Measurements from ENCODE around the gene ZSWIM4.

ZSWIM4 gene

DNA sequence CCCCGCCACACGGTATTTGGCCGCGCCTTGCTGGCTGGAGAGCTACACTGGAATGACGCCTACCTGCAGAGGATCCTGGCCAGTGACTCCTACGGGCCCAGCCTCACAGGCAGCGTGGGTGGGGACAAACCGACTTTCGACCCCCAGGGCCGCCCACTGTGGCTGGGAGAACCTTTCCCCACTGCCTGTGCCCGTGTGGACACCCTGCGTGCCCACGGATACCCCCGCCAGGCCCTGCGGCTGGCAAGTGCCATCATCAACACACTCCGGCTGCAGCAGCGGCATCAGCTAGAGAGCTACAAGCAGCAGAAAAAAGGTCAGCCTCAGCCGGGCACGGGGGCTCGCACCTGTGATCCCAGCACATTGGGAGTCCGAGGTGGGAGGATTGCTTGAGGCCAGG lies 19.3 kb downstream of the ZSWIM4 start:
- no peak for DNase-seq

DNA sequence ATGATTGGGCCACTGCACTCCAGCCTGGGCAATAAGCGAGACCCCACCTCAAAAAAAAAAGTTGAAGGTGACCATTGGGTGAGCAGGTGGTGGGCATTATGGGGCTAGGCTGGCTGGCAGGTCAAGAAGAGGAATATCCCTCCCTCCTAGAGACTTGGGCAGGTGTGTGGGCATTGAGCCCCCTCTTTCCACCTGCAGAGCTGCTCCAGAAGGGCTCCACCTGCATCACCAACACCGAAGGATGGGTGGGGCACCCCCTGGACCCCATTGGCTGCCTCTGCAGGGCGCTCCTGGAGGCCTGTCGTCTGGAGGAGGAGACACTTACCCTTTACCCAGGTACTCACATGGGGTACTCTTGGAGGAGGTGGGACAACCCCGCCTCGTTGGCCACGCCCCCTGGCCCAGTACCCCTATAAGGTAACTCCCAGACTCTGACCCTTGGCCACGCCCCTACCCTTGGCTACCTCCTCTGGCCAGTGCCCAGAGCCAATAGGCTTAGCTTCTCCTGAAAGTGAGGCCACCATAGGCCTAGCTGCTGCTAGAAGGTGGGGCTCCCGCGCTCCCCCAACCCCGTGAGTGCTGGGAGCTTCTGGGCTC lies 21.9 kb downstream of the ZSWIM4 start:
- DNase-seq: no peak

DNA sequence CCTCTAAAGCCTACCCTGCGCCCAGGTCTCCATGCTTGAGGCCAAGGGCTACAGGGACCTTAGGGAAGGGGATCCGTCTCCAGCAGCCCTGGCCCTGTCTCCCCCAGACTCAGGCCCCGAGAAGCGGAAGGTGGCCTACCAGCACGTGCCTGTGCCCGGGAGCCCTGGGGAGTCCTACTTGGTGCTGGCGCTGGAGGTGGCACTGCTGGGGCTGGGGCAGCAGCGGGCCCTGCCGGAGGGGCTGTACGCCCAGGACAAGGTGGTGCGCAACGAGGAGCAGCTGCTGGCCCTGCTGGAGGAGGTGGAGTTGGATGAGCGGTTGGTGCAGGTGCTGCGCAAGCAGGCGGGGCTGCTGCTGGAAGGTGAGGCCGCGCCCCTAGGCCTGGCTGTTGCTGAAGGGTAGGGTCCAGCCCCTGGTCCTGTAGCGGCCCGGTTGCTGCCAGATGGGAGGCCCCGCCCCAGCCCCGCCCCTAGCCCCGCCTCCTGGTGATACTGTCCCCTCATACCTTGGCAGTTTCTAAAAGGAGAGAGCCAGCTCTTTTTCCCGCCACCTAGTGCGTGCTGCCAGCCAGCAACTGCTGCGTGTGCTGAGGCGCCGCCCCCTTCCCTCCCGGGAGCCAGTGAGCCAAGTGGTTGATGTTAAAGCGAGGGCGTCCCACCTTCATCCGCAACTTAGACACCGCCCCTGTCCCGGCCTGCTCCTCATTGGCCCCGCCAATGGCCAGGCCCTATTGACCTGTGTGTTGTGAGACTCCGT lies 22.6 kb downstream of the ZSWIM4 start:
- DNase-seq: no peak

DNA sequence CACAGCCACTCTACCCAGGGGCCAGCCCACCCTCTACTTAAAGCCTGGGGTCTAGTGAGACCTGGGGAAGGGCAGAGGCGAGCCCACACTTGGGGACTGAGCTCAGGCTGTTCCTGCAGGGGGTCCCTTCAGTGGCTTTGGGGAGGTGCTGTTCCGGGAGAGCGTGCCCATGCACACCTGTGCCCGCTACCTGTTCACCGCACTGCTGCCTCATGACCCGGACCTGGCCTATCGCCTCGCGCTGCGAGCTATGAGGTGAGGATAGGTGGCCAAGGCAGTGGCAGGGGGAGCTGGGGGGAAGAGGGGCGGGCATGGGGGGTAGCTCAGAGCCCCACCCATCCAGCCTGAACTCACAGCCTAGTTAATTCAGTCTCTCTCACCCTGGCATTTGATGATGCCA lies 24.0 kb downstream of the ZSWIM4 start:
- no peak for DNase-seq

DNA sequence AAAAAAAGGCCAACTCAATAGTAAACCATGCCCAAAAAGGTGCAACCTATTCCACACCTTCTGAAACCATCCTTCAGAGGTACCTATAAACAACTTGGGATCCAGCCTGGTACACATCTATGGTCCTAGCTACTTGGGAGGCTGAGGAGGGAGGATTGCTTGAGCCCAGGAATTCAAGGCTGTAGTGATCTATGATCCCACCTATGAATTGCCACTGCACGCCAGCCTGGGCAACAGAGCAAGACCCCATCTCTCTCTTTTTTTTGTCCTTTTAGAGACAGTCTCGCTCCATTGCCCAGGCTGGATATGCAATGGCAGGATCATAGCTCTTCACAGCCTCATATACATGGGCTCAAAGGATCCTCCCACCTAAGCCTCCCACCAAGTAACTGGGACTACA lies 26.0 kb downstream of the ZSWIM4 start:
- DNase-seq: no peak

DNA sequence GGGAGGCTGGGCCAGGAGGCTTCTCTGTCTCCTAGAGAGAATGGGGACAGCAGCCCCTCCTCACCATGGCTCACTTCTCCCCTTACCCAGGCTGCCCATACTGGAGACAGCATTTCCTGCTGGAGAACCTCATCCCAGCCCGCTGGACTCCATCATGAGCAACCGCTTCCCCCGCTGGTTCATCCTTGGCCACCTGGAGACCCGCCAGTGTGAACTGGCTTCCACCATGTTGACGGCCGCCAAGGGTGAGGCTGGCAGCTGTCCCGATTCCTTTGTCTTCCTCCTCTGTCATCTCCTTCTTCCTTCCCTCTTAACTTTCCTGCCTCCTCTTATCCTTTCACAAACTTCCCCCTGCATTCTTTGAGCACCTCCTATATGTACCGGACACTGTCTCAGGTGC lies 28.0 kb downstream of the ZSWIM4 start:
- DNase-seq: no peak

DNA sequence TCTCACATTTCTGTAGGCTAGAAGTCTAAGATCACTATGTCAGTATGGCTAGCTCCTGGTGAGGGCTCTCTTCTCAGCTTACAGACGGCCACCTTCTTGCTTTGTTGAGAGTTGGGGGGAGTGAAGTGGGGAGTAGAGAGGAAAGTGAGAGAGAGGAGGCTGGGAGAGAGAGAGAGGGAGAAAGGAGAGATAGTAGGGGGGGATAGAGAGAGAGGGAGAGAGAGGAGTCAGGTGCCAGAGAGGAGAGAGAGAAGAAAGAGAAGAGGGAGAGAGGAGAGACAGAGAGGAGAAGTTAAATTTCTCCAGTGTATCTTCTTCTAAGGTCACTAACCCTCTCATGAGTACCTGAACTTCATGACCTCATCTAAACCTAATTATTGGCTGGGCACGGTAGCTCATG lies 28.7 kb downstream of the ZSWIM4 start:
- no peak for DNase-seq

DNA sequence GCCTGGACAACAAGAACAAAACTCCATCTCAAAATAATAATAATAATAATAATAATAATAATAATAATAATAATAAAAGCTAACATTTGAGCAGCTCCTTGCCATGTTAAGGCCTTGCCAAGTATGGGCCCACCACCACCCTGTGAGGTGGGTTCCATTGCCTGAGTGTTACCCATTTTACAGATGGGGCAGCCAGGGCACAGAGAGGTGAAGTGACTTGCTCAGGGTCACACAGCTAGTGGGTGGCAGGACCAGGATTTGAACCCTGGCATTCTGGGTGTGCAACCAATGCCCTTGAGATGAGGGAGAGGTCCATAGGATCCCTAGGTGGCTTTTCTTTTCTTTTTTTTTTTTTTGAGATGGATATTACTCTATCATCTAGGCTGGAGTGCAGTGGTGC lies 29.5 kb downstream of the ZSWIM4 start:
- no peak for DNase-seq

DNA sequence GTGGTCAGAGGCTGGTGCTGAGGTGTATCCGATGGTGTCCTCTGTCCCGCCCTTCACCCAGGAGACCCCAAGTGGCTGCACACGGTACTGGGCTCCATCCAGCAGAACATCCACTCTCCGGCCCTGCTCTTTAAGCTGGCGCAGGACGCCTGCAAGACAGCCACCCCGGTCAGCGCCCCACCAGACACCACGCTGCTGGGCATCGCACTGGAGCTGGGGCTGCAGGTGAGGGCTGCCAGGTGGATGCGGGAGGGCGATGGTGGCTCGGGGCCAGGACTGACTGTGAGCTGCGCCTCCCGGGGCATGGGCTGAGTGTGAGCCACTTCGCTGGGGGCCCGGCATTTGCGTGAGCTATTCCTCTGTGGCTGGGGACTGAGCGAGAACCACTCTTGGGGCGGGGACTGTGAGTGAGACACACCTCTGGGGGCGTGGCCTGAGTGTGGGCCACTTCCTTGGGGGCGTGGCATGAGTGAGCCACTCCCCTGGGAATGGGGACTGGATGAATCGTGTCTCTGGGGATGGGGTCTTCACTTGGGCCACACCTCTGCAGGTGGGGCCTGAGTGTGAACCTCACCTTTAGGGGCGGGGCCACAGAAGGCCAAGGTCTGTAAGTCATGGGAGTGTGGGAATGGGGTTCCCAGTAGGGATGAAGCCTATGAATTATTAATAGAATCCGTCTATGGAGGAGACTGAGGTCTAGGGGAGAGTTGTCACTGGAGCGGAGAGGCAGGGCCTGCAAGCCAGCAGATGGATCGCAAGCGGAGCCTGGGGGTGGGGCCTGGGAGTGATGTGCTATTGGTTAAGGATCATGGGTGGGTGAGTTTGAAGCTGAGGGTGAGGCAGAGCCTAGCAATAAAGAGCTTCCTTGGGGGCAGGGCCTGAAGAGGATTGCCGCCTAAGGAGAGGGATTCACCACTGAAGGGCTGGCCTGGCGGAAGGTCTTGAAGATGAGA lies 30.5 kb downstream of the ZSWIM4 start:
- DNase-seq: no peak

DNA sequence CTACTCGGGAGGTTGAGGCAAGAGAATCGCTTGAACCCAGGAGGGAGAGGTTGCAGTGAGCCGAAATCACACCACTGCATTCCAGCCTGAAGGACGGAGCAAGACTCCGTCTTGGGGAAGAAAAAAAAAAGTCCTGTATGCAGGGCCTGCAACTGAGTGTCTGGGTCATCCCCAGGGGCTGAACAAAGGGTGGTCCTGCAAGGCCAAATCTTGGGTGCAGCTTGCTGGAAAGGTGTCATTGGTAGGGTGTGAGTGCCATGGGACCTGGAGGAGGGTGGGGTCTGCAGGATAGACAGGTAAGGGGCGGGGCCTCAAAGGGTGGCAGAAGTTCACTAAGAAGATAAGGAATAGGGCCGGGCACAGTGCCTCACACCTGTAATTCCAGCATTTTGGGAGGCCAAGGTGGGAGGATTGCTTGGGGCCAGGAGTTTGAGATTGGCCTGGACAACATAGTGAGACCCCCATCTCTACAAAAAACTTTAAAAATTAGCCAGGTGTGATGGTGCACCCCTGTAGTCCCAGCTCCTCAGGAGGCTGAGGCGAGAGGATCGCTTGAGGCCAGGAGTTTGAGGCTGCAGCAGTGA lies 31.5 kb downstream of the ZSWIM4 start:
- DNase-seq: no peak

DNA sequence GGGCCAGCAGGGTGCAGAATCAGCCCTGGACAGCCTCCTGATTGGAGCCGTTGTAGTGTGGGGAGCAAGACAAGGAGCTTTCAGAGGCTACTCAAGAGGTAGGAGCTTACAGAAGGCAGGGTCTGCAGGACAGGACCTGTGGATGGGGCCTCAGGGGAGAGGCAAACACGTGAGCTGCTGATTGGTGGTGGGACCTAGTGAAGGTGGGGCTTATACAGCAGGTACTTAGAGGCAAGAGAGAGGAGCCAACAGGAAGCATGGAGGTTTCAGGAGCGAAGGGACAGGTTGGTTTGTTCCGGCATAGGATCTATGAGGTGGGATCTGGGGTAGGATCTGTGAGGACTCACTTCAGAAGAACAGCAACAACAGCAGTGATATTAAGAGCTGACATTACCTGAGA lies 32.4 kb downstream of the ZSWIM4 start:
- DNase-seq: no peak

DNA sequence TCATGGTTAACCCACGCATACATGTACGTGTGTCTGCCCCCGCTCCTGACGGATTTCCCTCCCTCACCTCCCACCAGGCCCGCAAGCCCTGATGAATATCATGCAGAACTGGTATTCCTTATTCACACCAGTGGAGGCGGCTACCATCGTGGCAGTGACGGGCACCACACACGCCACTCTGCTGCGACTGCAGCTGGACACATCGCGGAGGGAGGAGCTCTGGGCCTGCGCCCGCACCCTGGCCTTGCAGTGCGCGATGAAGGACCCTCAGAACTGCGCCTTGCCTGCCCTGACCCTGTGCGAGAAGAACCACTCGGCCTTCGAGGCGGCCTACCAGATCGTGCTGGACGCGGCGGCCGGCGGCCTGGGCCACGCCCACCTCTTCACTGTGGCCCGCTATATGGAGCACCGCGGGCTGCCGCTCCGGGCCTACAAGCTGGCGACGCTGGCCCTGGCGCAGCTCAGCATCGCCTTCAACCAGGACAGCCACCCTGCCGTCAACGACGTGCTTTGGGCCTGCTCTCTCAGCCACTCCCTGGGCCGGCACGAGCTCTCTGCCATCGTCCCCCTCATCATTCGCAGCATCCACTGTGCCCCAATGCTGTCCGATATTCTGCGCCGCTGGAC lies 35.0 kb downstream of the ZSWIM4 start:
- DNase-seq: no peak

DNA sequence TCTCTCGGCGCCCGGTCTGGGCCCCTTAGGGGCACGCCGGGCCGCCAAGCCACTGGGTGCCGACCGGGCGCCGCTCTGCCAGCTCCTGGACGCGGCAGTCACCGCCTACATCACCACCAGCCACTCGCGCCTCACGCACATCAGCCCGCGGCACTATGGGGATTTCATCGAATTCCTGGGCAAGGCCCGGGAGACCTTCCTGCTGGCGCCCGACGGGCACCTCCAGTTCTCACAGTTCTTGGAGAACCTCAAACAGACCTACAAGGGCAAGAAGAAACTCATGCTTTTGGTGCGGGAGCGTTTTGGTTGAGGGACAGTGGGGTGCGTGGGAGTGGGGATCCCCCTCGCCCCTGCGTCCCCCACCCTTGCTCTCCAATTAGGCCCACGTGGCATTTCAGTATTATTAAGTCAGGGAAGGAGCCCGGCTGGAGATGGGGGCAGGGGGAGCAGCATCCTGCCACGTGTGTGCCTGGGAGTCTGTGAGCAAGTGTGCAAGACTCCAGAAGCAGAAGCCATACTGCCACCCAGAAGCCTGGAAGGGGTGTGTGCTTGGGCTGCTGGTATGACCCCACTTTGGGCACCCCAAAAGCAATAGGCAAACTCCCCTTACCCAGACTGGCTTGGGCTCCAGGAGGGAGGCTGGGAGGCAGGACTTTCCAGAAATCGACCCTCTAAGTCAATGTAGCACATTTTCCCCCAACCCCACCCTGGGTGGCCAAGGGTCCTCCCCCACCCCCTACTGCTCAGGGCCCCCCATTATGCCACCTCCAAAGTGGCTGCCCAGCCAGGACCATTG lies 35.7 kb downstream of the ZSWIM4 start:
- no peak for DNase-seq

DNA sequence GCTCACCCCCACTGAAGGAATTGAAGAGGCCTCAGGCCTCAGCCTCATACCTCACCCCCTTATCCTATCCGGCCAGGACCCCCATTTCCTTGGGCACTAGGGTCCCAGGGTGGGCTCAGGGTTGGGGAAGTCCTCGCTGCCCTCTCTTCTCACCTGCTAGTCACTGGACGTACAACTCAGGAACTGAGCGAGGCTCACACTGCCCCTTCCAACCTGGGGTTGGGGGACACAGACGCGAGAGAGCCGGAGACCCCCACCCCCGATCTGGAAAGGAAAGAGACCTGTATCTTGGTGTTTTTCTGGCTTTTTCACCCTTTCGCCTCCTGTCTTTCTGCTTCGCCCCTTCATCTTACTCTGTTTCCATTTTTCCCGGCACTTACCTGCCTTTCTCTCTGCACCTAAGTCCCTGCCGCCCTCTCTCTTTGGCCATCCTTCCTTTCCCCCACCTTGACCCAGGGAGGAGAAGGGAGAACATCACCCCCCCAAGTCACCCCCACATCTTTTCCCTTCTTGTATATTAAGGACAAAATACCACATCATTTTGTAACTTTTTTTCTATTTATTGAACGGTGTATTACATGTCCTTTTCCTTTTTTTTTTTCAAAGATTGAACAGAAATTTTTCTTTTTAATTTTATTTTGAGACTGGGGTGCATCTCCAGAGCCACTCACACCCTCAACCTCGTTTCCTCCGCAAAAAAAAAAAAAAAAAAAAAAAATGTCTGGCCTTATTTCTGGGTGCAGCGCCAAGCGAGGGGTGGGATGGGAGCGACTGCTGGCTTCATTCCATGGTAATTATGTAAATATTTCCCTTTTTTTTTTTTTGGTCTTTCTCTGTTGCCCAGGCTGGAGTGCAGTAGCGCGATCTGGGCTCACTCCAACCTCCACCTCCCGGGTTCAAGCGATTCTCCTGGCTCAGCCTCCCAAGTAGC lies 36.6 kb downstream of the ZSWIM4 start:
- DNase-seq: no peak

DNA sequence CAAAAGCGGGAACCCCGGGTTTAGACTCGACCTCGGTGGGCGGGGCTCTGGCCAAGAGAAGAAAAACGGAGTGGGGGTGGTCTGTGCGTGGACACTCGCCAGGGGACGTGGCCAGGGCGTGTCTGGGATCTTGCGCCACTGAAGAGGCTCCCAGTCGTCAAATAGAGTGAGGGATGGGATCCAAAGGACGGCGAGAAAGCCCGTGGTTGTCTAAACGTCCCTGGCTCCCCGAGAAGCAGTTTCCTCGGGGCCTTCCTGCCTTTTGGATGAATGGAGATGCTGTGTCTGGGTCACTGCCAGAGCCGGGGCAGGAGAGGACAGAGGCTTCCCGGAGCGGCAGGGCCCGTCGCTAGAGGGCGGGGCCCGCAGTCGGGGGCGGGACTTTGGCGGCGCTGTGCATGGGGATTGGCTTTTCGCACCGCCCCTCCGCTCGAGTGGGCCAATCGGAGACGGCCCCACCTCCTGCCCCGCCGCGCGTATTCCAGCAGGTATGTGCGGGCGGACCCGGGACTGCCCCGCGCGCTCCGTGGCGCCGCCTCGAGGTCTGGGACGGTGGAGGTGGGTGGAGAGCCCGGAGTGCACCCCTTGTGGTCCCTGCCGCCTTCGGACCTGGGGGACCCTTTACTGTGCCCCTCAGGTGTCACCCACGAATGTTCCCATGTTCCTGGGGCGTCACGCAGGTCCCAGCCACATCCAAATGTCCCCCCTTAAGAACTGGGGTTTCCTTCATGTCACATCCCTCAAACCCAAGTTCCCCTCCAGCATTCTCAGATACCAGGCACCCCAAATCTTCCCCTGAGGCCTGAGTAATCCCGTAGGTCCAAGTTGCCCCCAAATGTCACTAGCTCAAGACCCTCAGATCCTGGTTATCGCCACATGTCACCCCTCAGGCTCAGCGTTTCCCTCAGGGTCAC lies 38.3 kb downstream of the ZSWIM4 start:
- peak; percentile 85 for DNase-seq

DNA sequence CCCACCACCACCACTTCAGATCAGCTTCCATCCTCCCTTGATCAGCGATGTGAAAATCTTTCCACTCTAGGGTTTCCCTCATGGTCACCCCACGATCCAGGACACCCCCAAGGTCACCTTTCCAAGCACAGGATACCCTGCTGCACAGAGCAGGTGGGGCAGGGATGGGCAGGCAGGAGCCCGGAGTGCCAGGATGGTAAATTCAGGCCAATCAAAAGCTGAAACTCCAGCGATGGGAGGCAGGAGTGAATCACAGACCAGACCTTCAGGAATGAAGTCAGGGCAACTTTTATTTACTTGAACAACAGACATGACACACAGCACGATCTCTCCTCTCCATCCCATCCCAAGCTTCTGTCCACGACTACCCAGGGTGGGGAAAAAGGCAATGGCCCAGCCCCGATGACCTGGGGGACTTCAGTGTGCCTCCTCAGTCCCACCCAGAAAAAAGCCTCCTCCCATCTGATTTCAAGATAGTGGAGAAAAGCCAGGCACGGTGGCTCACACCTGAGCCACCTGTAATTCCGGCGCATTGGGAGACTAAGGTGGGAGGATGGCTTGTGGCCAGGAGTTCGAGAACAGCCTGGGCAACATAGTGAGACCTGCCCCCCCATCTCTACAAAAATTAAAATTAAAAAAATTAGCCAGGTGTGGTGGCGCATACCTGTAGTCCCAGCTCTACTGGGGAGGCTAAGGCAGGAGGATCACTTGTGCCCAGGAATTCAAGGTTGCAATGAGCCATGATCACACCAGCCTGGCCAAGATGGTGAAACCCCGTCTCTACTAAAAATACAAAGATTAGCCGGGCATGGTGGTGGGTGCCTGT lies 39.2 kb downstream of the ZSWIM4 start:
- no peak for DNase-seq

DNA sequence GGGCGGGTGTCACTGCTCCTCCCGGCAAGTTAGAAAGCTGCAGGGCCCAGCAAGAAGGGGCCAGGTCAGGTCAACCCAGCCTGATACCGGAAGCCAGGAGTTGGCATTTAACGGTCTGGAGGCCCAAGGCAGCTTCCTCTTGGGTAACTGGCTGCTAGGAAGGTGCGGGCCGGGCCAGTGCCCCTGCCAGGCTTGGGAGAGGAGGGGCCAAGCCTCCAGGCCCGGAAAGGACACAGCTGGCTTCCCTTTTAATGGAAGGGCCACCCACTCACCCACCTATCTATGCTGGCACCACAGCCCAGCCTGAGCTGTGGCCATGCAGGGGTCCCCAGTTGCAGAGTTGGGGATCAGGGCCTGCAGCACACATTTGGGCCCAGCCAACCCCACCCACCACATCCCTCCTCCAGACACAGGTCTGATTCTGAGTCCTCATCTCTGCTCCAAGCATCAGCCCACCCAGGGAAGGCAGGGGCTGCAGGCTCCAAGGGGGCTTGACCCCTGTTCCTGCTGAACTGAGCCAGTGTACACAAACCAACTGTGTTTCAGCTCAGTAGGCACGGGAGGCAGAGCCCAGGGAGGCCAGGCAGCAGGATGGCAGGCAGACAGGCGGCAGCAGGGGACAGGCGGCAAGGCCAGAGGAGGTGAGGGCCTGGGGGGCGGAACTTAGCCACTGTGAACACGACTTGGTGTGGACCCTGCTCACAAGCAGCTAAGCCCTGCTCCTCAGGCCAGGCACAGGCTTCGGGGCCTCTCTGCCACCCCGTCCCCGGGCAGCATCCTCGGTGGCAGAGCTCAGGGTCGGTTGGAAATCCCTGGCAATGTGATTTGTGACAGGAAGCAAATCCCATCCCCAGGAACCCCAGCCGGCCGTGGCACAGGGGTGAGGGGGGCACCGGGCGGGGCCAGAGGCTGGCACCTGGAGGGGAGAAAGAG lies 40.8 kb downstream of the ZSWIM4 start:
- no peak for DNase-seq
